T47D (cell line): ENCODE results near the gene CPOX.

Source experiments
- DNase-seq, 2 experiments: peaks; one replicate each; pipeline versions ENCODE4 v3.0.0 to v3.0.0-alpha.2; 2011 to 2012; ENCODE audit warnings: low read depth in 1 of 2, low spot score in 1 of 2
- JUND ChIP-seq: IDR thresholded peaks from 2 replicates; pipeline ENCODE4 v1.6.1; 2012; ENCODE audit warnings: low read depth
- in situ Hi-C: cut with HindIII; loops from 2 replicates; pipeline ENCODE4 v1.10.0; 2016; ENCODE audit warnings: low sequenced_read_pairs, low pct_unique_long_range_greater_than_20kb

CPOX gene

DNA sequence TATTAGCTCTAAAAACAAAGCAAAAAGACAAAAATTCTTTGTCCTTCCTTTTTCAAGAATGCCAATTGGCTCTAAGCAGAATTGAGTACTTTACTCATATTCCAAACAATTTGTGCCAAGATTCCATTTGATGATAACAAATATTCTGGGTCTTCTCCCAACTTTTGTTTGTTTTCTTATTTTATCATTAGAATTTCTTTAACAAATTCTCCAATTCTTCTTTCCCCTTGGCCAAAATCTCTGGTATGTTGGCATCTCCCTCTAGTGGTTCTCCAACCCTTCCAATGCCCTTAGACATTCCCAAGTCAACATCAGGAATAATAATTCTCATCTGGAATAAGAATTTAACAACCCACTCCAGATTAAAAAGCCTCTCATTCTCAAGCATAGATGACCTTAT, 5.3 kb downstream of the CPOX start:
- TF ChIP-seq JUND: no peak
- in situ Hi-C loops: no loop called here

DNA sequence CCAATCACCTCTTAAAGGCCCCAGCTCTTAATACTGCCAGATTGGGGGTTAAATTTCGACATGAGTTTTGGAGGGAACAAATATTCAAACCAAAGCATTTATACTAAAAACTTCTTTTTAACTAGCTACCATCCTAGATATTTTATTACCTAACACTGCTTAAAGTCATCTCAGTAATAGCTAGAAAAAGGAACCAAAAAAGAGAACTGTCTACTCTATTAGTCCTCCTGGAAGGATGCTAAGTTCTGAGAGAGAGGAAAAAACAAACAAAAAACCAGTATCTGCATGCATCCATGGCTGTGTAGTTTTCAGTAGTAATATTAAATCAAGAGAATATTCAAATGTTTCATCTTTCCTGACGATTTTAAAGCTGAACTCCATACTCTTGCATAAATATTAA, 5.8 kb downstream of the CPOX start:
- TF ChIP-seq JUND: no peak
- in situ Hi-C loops: no loop called here
- no peak for DNase-seq

More for the DNA sequence above, 5.3 kb downstream of the CPOX start:
- no peak for DNase-seq

GRCh38 chr3:98584547-98584946, 8.9 kb downstream of the CPOX start:
- in situ Hi-C loops: no loop called here
- no peak for DNase-seq
- no peak for TF ChIP-seq JUND

DNA sequence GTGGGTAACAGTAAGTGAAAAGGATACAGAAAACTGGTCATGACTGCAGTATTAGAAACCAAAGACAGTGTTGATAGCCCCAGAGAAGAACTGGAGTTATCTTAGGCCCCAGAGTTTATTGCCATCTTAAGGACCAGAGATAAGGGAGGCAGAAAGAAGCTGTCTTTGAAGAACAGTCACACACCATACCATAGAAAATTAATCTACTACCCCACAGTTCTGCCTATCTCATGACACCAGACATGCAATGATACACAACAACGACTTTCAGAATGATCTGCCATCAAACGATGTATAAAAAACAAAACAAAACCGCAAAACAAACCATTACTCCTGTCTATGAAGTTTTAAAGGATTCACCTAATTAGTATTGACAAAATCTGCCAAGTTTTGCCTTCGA, 9.6 kb downstream of the CPOX start:
- TF ChIP-seq JUND: no peak
- DNase-seq: no peak
- in situ Hi-C loops: no loop called here

GRCh38 chr3:98582042-98582441, 11.4 kb downstream of the CPOX start:
- no peak for TF ChIP-seq JUND
- no peak for DNase-seq
- in situ Hi-C loops: no loop called here

DNA sequence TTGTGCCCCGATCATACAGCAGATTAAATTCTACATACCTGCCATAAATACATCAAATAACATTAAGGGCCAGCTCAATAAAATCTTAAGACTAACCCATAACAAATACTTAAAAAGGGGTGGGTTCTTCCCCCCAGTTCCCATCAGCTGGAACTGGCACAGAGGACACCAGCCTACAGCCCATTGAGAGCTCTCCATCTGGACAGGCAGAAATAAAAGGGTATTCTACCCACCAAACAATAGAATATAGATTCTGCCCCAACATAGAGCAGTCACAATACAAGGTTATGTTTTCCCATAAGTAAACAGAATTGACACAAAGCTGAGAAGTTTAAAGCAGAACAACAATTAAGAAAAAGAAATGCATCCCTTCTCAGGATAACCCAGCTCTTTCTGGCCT, 11.9 kb downstream of the CPOX start:
- in situ Hi-C loops: no loop called here

DNA sequence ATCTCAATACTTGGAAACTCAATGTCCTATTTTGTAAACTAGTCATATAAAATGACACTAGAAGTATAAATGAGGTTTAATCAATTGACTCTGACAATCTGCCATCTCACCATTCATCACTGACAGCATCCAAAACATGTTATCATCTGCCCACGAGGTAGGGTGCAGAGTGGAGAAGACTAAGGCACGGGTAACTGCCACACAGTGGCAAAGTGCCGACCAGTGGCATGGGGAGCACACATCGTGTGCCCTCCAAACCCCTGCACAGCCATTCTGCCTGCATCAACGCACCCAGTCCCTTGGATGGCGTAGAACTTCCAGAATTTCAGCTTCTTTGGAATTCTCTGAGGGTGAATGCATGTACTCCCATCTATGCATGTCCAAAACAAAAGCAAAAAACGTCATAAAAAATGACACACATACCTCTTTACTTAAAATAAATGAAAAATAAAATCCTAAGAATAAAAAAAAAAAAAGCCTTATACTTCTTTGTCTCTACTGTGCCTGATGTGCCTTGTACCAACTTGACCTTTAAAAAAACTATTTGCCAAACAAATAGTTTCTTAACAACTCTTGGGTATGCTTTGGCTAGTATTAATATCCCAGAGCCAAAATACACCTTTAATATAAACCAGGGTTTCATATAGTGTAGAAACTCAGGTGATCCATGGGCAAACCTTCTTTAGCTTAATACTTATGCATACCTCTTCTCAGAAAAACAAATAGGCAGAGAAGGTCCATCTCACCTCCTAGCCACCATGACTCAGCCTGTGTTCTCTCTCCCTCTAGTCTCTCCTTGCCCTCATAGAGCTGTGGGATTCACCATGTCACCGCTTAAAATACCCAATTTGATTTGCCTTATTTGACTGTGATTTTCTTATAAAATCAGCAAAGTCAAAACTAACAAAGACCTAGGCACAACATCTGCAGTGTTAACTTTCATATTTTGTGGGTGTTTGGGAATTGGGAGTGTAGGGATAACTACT, 12.7 kb downstream of the CPOX start:
- DNase-seq: no peak
- in situ Hi-C loops: no loop called here

More for the DNA sequence above, 11.9 kb downstream of the CPOX start:
- DNase-seq: no peak
- no peak for TF ChIP-seq JUND

DNA sequence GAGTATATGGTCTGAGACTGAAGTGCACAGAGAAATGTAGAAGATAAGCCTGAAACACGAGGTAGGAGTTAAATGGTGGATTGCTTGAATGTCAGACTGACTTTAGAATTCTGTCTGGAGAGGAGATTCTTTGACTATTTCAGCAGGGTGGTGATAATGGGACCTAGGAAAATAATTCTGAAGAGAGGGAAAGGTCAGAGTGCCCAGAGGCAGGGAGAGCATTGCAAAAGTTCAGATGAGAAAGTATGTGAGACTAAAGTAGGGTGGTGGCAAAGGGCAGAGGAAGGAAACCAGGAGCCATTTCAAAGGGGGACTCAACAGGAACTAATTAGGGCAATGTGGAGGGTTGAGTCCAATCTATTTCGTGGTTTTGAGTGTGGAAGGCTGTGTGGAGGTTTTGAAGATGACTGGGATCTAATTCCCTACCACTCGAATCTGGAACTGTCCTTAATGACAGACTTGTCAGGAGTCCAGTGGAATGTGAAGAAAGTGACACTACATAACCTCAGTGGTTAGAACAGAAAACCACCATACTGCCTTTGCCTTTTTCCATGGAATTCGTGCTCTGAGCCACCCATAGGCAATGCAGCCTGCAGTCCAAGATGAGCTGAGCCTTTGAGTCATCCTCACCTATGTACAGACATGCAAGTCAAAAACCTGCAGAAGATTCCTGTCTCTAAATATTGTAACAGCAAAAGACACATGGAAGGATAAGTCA, 16.1 kb downstream of the CPOX start:
- no peak for DNase-seq
- no peak for TF ChIP-seq JUND
- in situ Hi-C loops: no loop called here

More for the DNA sequence above, 12.7 kb downstream of the CPOX start:
- no peak for TF ChIP-seq JUND

GRCh38 chr3:98574132-98574531, 19.3 kb downstream of the CPOX start:
- no peak for DNase-seq
- no peak for TF ChIP-seq JUND
- in situ Hi-C loops: no loop called here

DNA sequence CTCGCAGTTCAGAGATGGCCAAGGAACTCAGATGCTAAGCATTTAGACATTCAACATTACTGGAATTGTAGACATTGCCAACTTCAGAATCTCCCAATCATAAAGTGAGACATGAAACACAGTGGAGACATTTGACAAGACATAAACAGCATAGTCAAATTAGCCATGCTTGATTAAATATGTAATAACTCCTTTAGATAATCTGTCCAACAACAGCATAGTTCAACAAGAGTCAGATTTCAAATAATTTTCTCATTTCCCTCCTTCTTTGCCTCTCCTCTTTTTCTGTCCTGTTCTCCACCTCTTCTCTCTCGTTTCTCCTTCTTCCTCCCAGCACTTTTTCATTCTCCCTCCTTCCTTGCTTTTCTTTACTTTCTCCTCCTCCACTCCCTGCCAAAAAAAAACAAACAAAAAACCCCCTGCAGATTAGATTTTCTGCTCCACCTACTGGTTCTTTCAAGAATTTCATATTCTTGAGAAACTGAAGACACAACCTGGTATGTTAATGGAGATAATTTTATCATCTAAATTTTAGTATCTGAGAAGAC, 20.2 kb downstream of the CPOX start:
- in situ Hi-C loops: no loop called here
- DNase-seq: peak in 1 of 2 experiments; percentile 15

DNA sequence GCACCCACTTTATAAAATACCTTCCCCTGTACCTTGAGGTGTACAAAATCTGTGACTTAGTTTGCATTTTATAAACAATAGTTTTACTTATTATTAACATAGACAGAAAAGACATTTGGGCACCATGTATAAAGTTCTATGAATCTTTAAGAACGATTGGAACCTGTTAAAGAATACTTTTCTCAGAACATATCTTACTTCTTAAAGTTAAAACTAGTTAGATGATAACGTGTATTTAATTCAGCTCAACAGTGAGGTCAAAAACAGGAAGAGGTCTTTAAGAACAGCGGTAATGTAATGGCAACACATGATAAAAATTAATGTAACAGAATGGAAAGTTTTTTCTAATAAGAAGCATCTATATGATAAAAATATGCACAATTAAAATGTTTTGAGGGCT, 25.0 kb downstream of the CPOX start:
- no peak for TF ChIP-seq JUND
- DNase-seq: no peak
- in situ Hi-C loops: no loop called here

More for the DNA sequence above, 20.2 kb downstream of the CPOX start:
- TF ChIP-seq JUND: no peak

- no peak for DNase-seq
- in situ Hi-C loops: no loop called here
- TF ChIP-seq JUND: no peak
Measured at GRCh38 chr3:98567666-98568270, 25.6 kb downstream of the CPOX start.

DNA sequence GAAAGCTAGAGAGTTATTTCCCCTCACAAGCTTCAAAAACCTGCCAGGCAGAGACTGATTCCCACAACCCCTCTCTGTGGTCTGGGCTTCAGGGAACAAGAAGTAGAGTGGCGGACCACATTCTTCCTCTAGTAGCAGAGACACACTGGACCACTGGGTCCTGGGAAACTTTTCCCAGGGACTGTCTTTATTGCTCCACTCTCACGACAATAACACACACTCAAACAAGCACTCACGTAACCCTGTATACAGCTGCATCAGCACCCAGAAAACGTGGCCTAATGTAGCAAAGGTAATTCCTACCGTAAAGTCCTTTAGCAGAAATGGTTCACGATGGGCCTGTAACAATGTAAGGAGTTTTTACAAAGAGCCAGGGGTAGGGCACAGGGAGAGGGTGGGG, 27.6 kb downstream of the CPOX start:
- in situ Hi-C loops: no loop called here
- no peak for DNase-seq

More for the DNA sequence above, 27.6 kb downstream of the CPOX start:
- TF ChIP-seq JUND: no peak
